HepG2 (cell line): ENCODE results near the gene PVR. TPM values are rescaled to one million over a fixed set of nuclear protein-coding genes. Genes with fewer than 3 reads are reported as not detected.

Source experiments
- AGO2 ChIP-seq: fragments of 200-400 bp; formaldehyde crosslinking; optimal IDR thresholded peaks from 2 replicates; pipeline ENCODE3; 2017; ENCODE audit warnings: mild to moderate bottlenecking, low read depth, low read length, moderate library complexity
- ATRX ChIP-seq: sonication (generic); formaldehyde crosslinking; IDR thresholded peaks from 2 replicates; pipeline ENCODE4 v1.4.0; 2020; ENCODE audit warnings: missing genetic modification reagents, borderline replicate concordance
- CENPBD1 ChIP-seq: sonication (generic); formaldehyde crosslinking; IDR thresholded peaks from 2 replicates; pipeline ENCODE4 v1.8.0; 2022; ENCODE audit warnings: missing genetic modification reagents, low read depth, mild to moderate bottlenecking, borderline replicate concordance
- DNMT1 ChIP-seq: sonication (generic); formaldehyde crosslinking; IDR thresholded peaks from 2 replicates; pipeline ENCODE4 v1.5.1; 2020; ENCODE audit warnings: mild to moderate bottlenecking, missing genetic modification reagents
- FOSL2 ChIP-seq: sonication (generic); formaldehyde crosslinking; IDR thresholded peaks from 2 replicates; pipeline ENCODE4 v1.4.0; 2020; ENCODE audit warnings: missing genetic modification reagents
- KDM1A ChIP-seq: IDR thresholded peaks from 2 replicates; pipeline ENCODE4 v1.6.1; 2016; ENCODE audit warnings: missing compliant biosample characterization
- MXD4 ChIP-seq: IDR thresholded peaks from 2 replicates; pipeline ENCODE4 v1.6.1; 2016; ENCODE audit warnings: mild to moderate bottlenecking, missing biosample characterization, missing genetic modification reagents
- RFXAP ChIP-seq: sonication (generic); formaldehyde crosslinking; IDR thresholded peaks from 2 replicates; pipeline ENCODE4 v1.4.0; 2020; ENCODE audit warnings: missing genetic modification reagents, borderline replicate concordance
- YEATS2 ChIP-seq: sonication (generic); formaldehyde crosslinking; IDR thresholded peaks from 2 replicates; pipeline ENCODE4 v1.4.0; 2020; ENCODE audit warnings: missing genetic modification reagents, borderline replicate concordance
- ZC3H4 ChIP-seq: sonication (generic); formaldehyde crosslinking; IDR thresholded peaks from 2 replicates; pipeline ENCODE4 v1.4.0; 2020; ENCODE audit warnings: missing genetic modification reagents, borderline replicate concordance
- ZNF276 ChIP-seq: sonication (generic); formaldehyde crosslinking; IDR thresholded peaks from 2 replicates; pipeline ENCODE4 v1.4.0; 2020; ENCODE audit warnings: mild to moderate bottlenecking, low read depth, missing genetic modification reagents
- ZNF329 ChIP-seq: sonication (generic); formaldehyde crosslinking; IDR thresholded peaks from 2 replicates; pipeline ENCODE4 v1.9.0; 2021; ENCODE audit warnings: low read depth, mild to moderate bottlenecking, missing genetic modification reagents
- ZNF350 ChIP-seq: sonication (generic); formaldehyde crosslinking; IDR thresholded peaks from 2 replicates; pipeline ENCODE4 v1.4.0; 2020; ENCODE audit warnings: mild to moderate bottlenecking, low read depth, missing genetic modification reagents, borderline replicate concordance
- ZNF557 ChIP-seq: sonication (generic); formaldehyde crosslinking; IDR thresholded peaks from 2 replicates; pipeline ENCODE4 v1.4.0; 2020; ENCODE audit warnings: missing genetic modification reagents
- ZNF576 ChIP-seq: sonication (generic); formaldehyde crosslinking; IDR thresholded peaks from 2 replicates; pipeline ENCODE4 v1.4.0; 2020; ENCODE audit warnings: mild to moderate bottlenecking, missing genetic modification reagents
- ZNF607 ChIP-seq: sonication (generic); formaldehyde crosslinking; IDR thresholded peaks from 2 replicates; pipeline ENCODE4 v1.5.1; 2020; ENCODE audit warnings: missing genetic modification reagents, mild to moderate bottlenecking, borderline replicate concordance
- ZNF777 ChIP-seq: sonication (generic); formaldehyde crosslinking; IDR thresholded peaks from 2 replicates; pipeline ENCODE4 v1.4.0; 2020; ENCODE audit warnings: missing genetic modification reagents
- ZNF790 ChIP-seq: sonication (generic); formaldehyde crosslinking; IDR thresholded peaks from 2 replicates; pipeline ENCODE4 v1.8.0; 2022; ENCODE audit warnings: missing genetic modification reagents, mild to moderate bottlenecking, borderline replicate concordance
- polyA plus RNA-seq, 8 experiments: library from polyadenylated mRNA; depleted of rRNA in 3 of 8; stranded (reverse) in 7 of 8; unstranded in 1 of 8; fragments of >200 nt; fragmentation: Illumina TruSeq in 4 of 8; extraction: Trizol in 4 of 8; gene quantifications; 2 replicates each; pipeline versions ENCODE4 v1.2.1 to v1.2.3, GENCODE V29; 2011 to 2016; ENCODE audit warnings: low read depth in 4 of 8, missing spikeins in 1 of 8, mixed read lengths in 1 of 8; ENCODE audit not compliant: insufficient read depth in 1 of 8
- total RNA-seq, 5 experiments: library from RNA; depleted of rRNA; stranded (reverse); fragments of >200 nt; fragmentation: Illumina TruSeq; extraction: Trizol; gene quantifications; 2 replicates each; pipeline ENCODE4 v1.2.3, GENCODE V29; 2016; ENCODE audit warnings: low read depth in 1 of 5
- TF ChIP-seq, protein P1 (sequence below): sonication (generic); formaldehyde crosslinking; IDR thresholded peaks from 2 replicates; pipeline ENCODE4 v1.8.0; 2022; ENCODE audit warnings: missing genetic modification reagents, mild to moderate bottlenecking, moderate library complexity, borderline replicate concordance
- TF ChIP-seq, protein P2 (sequence below): sonication (generic); formaldehyde crosslinking; IDR thresholded peaks from 2 replicates; pipeline ENCODE4 v1.4.0; 2020; ENCODE audit warnings: missing genetic modification reagents, borderline replicate concordance

Gene PVR
- total and polyA plus RNA-seq, 2 of the 13 experiments (the other 11 are each of a cell fraction or from before 2014, with no cell fraction given): 43.4 to 46.6 TPM

DNA sequence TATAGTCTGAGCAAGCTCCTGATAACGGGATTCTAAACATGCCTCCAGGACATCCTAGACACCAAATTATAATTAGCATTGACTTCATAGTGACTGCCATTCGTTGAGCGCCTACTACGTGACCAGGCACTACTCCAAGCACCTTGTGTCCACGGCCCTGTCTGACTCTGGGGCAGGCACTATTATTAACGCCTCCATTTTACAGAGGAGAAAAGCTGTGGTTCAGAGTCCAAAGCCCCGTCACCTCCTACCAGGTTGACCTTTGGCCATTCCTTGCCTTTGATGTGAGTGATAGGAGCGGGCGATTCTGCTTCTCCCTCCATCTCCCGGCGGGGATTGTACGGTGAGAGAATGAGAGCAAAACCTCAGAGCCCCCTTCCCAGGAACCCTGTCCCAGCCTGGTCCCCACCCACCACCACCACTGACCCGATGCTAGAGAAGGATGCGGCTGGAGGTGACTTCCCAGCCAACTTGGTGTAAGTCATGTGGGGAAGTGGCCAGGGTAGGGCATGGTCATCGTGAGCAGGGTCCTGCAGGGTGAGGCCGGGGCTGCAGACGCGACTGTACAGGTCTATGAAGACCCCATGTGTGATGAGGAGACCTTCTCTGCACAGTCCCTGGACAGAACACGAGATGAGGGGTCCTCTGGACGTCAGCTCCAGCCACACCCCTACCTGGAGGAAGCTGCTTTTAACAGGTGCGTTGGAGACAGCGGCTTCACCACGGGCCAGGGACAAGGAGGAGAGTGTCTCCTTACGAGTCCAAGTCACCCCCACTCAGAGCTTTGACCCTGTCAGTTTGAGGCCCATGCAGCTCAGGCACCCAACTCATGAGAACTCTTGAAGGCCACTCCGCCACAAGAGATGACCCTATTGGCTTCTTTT lies 30.2 kb upstream of the PVR start, which contains the start of gene IGSF23 (continued):
- TF ChIP-seq DNMT1 (CRISPR knock-in tag) (no peak), ZNF790 (CRISPR knock-in tag) (0 out of 2 replicates have a peak, but pooled peaks have one; percentile 52), ATRX (CRISPR knock-in tag) (no peak), KDM1A (peak; percentile 50; the same call in 1 of the 2 replicates), ZNF607 (CRISPR knock-in tag) (no peak), YEATS2 (CRISPR knock-in tag) (no peak), FOSL2 (CRISPR knock-in tag) (peak; percentile 70), RFXAP (0 out of 2 replicates have a peak, but pooled peaks have one; percentile 21), CENPBD1 (CRISPR knock-in tag) (no peak), ZC3H4 (CRISPR knock-in tag) (no peak), ZNF329 (no peak), ZNF777 (CRISPR knock-in tag) (no peak; the same call in 1 of the 2 replicates), ZNF276 (CRISPR knock-in tag) (peak; percentile 91), ZNF576 (CRISPR knock-in tag) (no peak), AGO2 (peak; percentile 39), ZNF557 (CRISPR knock-in tag) (no peak), ZNF350 (CRISPR knock-in tag) (peak; percentile 52; the same call in 1 of the 2 replicates), MXD4 (CRISPR knock-in tag) (no peak)
- TF ChIP-seq, protein P1, sequence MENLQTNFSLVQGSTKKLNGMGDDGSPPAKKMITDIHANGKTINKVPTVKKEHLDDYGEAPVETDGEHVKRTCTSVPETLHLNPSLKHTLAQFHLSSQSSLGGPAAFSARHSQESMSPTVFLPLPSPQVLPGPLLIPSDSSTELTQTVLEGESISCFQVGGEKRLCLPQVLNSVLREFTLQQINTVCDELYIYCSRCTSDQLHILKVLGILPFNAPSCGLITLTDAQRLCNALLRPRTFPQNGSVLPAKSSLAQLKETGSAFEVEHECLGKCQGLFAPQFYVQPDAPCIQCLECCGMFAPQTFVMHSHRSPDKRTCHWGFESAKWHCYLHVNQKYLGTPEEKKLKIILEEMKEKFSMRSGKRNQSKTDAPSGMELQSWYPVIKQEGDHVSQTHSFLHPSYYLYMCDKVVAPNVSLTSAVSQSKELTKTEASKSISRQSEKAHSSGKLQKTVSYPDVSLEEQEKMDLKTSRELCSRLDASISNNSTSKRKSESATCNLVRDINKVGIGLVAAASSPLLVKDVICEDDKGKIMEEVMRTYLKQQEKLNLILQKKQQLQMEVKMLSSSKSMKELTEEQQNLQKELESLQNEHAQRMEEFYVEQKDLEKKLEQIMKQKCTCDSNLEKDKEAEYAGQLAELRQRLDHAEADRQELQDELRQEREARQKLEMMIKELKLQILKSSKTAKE (CRISPR knock-in tag): no peak
- TF ChIP-seq, protein P2, sequence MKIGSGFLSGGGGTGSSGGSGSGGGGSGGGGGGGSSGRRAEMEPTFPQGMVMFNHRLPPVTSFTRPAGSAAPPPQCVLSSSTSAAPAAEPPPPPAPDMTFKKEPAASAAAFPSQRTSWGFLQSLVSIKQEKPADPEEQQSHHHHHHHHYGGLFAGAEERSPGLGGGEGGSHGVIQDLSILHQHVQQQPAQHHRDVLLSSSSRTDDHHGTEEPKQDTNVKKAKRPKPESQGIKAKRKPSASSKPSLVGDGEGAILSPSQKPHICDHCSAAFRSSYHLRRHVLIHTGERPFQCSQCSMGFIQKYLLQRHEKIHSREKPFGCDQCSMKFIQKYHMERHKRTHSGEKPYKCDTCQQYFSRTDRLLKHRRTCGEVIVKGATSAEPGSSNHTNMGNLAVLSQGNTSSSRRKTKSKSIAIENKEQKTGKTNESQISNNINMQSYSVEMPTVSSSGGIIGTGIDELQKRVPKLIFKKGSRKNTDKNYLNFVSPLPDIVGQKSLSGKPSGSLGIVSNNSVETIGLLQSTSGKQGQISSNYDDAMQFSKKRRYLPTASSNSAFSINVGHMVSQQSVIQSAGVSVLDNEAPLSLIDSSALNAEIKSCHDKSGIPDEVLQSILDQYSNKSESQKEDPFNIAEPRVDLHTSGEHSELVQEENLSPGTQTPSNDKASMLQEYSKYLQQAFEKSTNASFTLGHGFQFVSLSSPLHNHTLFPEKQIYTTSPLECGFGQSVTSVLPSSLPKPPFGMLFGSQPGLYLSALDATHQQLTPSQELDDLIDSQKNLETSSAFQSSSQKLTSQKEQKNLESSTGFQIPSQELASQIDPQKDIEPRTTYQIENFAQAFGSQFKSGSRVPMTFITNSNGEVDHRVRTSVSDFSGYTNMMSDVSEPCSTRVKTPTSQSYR (CRISPR knock-in tag): no peak; the same call in 1 of the 2 replicates
